ENCODE results near the gene UBN1.

GRCh38 chr16:4868535-4868934 is 21.3 kb downstream of the UBN1 start:
- TF ChIP-seq FOXK2 (IDR thresholded peaks at IDR 0.05) (no peak), POLR2A (IDR thresholded peaks at IDR 0.05; ENCODE audit: low read depth, low read length) (no peak), POLR2AphosphoS5 (IDR thresholded peaks at IDR 0.05; ENCODE audit: low read length) (no peak), CTCF (IDR thresholded peaks at IDR 0.05 in 2 of 3, conservative IDR thresholded peaks at IDR 0.05 in 1 of 3; ENCODE audit: control insufficient read depth in 2 of 3, extremely low read depth in 1 of 3, insufficient read depth in 1 of 3, low read depth in 3 of 3, low read length in 3 of 3) (no peak), ESRRA (IDR thresholded peaks at IDR 0.05; ENCODE audit: low read length) (no peak), SIN3A (IDR thresholded peaks at IDR 0.05; ENCODE audit: low read depth, low read length) (no peak), CHD1 (IDR thresholded peaks at IDR 0.05; ENCODE audit: low read depth, low read length) (no peak), NFIC (IDR thresholded peaks at IDR 0.05; ENCODE audit: low read depth, low read length) (no peak), RB1 (IDR thresholded peaks at IDR 0.05; ENCODE audit: borderline replicate concordance) (no peak), RAD21 (IDR thresholded peaks at IDR 0.05; ENCODE audit: insufficient read depth, low read depth, low read length) (no peak), BCL11A (IDR thresholded peaks at IDR 0.05; ENCODE audit: low read depth, low read length) (no peak), MEF2A (IDR thresholded peaks at IDR 0.05; ENCODE audit: insufficient read depth, low read depth, low read length) (no peak)
